Measurements from ENCODE around the gene ABR. TPM values are rescaled to one million over a fixed set of nuclear protein-coding genes. Genes with fewer than 3 reads are reported as not detected.

The ABR gene
- total RNA-seq, 4 donors from 2014 or later: 78.0 to 208 (median 106) TPM

DNA sequence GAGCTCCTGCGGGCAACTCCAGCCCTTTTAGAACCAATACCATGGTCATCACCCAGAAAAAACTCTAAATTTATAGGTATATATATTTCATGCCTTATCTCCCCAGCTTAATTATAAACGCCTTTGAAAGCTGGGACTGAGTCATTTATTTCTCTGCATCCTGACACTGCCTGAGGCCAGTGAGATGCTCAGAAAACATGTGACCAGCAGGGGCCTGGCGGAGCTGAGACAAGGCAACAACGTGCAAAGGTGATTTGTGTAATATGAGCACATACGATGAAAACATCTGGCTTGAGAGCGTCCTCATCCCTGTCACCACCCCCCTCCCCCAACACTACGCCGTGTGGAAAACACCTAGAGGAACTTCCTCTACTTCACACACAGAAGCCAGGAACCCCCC is 222.9 kb downstream of the ABR start:
- no peak overlapping the region for H3K27ac ChIP-seq
- 40% methylated on average over 8 of the region's 8 CpGs for WGBS
- TF ChIP-seq EP300 (IDR thresholded peaks at IDR 0.05) (no peak), POLR2A (IDR thresholded peaks at IDR 0.05) (no peak), POLR2AphosphoS5 (IDR thresholded peaks at IDR 0.05) (no peak)
- TF ChIP-seq, protein P1, sequence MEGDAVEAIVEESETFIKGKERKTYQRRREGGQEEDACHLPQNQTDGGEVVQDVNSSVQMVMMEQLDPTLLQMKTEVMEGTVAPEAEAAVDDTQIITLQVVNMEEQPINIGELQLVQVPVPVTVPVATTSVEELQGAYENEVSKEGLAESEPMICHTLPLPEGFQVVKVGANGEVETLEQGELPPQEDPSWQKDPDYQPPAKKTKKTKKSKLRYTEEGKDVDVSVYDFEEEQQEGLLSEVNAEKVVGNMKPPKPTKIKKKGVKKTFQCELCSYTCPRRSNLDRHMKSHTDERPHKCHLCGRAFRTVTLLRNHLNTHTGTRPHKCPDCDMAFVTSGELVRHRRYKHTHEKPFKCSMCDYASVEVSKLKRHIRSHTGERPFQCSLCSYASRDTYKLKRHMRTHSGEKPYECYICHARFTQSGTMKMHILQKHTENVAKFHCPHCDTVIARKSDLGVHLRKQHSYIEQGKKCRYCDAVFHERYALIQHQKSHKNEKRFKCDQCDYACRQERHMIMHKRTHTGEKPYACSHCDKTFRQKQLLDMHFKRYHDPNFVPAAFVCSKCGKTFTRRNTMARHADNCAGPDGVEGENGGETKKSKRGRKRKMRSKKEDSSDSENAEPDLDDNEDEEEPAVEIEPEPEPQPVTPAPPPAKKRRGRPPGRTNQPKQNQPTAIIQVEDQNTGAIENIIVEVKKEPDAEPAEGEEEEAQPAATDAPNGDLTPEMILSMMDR (IDR thresholded peaks at IDR 0.05): no peak
- no peaks in the 10 kb centered on the region for H3K27me3 ChIP-seq
- no peaks in the 10 kb centered on the region for H3K9me3 ChIP-seq
- no peak overlapping the region for H3K4me3 ChIP-seq
- H3K36me3 ChIP-seq: no peaks in the 10 kb centered on the region
- peaks cover 1% of the 10 kb centered on the region for H3K4me1 ChIP-seq
- DNase-seq (ENCODE audit: low spot score in 2 of 2): no peak

- TF ChIP-seq POLR2A (IDR thresholded peaks at IDR 0.05): no peak
- no peak overlapping the region for H3K27ac ChIP-seq
- H3K9me3 ChIP-seq: no peaks in the 10 kb centered on the region
- no peak overlapping the region for H3K4me3 ChIP-seq
- H3K4me1 ChIP-seq: peaks cover 18% of the 10 kb centered on the region
- WGBS: 68% methylated on average over 21 of the region's 23 CpGs
- H3K36me3 ChIP-seq: no peaks in the 10 kb centered on the region
- no peaks in the 10 kb centered on the region for H3K27me3 ChIP-seq
- no peak for DNase-seq (ENCODE audit: low spot score in 2 of 2)
Observed at GRCh38 chr17:954431-955164, 225.2 kb downstream of the ABR start.

GRCh38 chr17:953767-954166 is 226.0 kb downstream of the ABR start:
- WGBS: 91% methylated on average over 16 of the region's 16 CpGs
- TF ChIP-seq POLR2AphosphoS5 (IDR thresholded peaks at IDR 0.05) (no peak), EP300 (IDR thresholded peaks at IDR 0.05) (no peak), POLR2A (IDR thresholded peaks at IDR 0.05) (no peak)
- TF ChIP-seq, protein P1 (IDR thresholded peaks at IDR 0.05): no peak
- peaks cover 18% of the 10 kb centered on the region for H3K4me1 ChIP-seq
- DNase-seq (ENCODE audit: low spot score in 2 of 2): no peak
- H3K27ac ChIP-seq: no peak overlapping the region
- H3K36me3 ChIP-seq: no peaks in the 10 kb centered on the region
- no peak overlapping the region for H3K4me3 ChIP-seq
- no peaks in the 10 kb centered on the region for H3K9me3 ChIP-seq
- no peaks in the 10 kb centered on the region for H3K27me3 ChIP-seq

Other genes with a start within 250 kb of the ABR start
- gene NXN, start 200.2 kb downstream of the ABR start, total RNA-seq: 10 to 100 TPM; 18.9 to 47.2 (median 33.4) TPM
- gene TIMM22, start 182.9 kb downstream of the ABR start, total RNA-seq: 10 to 100 TPM; 11.6 to 12.9 (median 12.6) TPM
- gene BHLHA9, start 90.5 kb upstream of the ABR start, total RNA-seq: not detected
- gene TRARG1, start 99.7 kb upstream of the ABR start, total RNA-seq: 1 to 10 TPM; 1.2 to 7.2 (median 2.9) TPM
- gene YWHAE, start 220.2 kb upstream of the ABR start, total RNA-seq: 100 to 1,000 TPM; 467 to 572 (median 520) TPM

All from suprapubic skin (tissue), 4 donors.